Panc1 (cell line): ENCODE measurements around the gene P2RX2. TPM values are rescaled to one million over a fixed set of nuclear protein-coding genes. Genes with fewer than 3 reads are reported as not detected.

Experiments
- ATAC-seq: fragments of 200-7000 bp; cut with Tn5 transposase; 2 replicates; pipeline ENCODE4 v1.9.1; 2020; ENCODE audit warnings: mild to moderate bottlenecking, moderate library complexity
- BruUV-seq: library from RNA; stranded (reverse); fragments of 400-500 nt; replicated peaks from 2 replicates; lab custom pipeline; 2021; lab: Mats Ljungman, UMichigan
- CTCF ChIA-PET: fragments of 300-600 bp; sonication (Branson Sonifier 250); formaldehyde crosslinking; loops from one replicate; lab custom pipeline; 2022; ENCODE audit warnings: antibody characterized with exemption; lab: Charles Lee
- POLR2A ChIA-PET: fragments of 300-600 bp; sonication (Branson Sonifier 250); formaldehyde crosslinking; loops from one replicate; lab custom pipeline; 2022; ENCODE audit warnings: antibody characterized with exemption; lab: Charles Lee
- DNase-seq: peaks from one replicate; pipeline ENCODE4 v3.0.0-alpha.2; 2010; ENCODE audit warnings: low read depth, low spot score
- H3K27ac ChIP-seq: 2 replicates; pipeline ENCODE4 v1.5.1; 2011; ENCODE audit warnings: mild to moderate bottlenecking, low read length, inconsistent platforms
- H3K27me3 ChIP-seq: fragments of 200-500 bp; sonication (Bioruptor generic); 2 replicates; pipeline ENCODE4 v1.6.0; 2014; ENCODE audit warnings: low read length, inconsistent platforms; ENCODE audit not compliant: control insufficient read depth, insufficient read depth
- H3K36me3 ChIP-seq: fragments of 200-500 bp; sonication (Bioruptor generic); 2 replicates; pipeline ENCODE4 v1.5.1; 2014; ENCODE audit warnings: inconsistent platforms, mild to moderate bottlenecking, low read length, moderate library complexity; ENCODE audit not compliant: control insufficient read depth, insufficient read depth
- H3K4me1 ChIP-seq: 2 replicates; pipeline ENCODE4 v1.5.1; 2011; ENCODE audit warnings: inconsistent platforms, mild to moderate bottlenecking, low read length, moderate library complexity; ENCODE audit not compliant: control insufficient read depth, insufficient read depth
- H3K4me3 ChIP-seq, 2 experiments: 2 replicates each; pipeline ENCODE4 v1.5.1; 2011 to 2012; ENCODE audit warnings: low read depth in 2 of 2, low read length in 2 of 2, mild to moderate bottlenecking in 2 of 2, inconsistent platforms in 1 of 2, moderate library complexity in 1 of 2
- H3K9me3 ChIP-seq: fragments of 200-500 bp; sonication (Bioruptor generic); 2 replicates; pipeline ENCODE4 v1.5.1; 2014; ENCODE audit warnings: low read depth, mild to moderate bottlenecking, inconsistent platforms, low read length, moderate library complexity; ENCODE audit not compliant: control insufficient read depth, insufficient read depth
- POLR2AphosphoS5 ChIP-seq: IDR thresholded peaks from 2 replicates; pipeline ENCODE4 v1.6.1; 2012; ENCODE audit warnings: mild to moderate bottlenecking, low read depth, low read length, moderate library complexity
- SIN3A ChIP-seq: IDR thresholded peaks from 2 replicates; pipeline ENCODE4 v1.6.1; 2012; ENCODE audit warnings: low read depth, mild to moderate bottlenecking, low read length, moderate library complexity, borderline replicate concordance; ENCODE audit not compliant: insufficient read depth
- TCF7L2 ChIP-seq: IDR thresholded peaks from 2 replicates; pipeline ENCODE4 v1.6.1; 2011; ENCODE audit warnings: mild to moderate bottlenecking, low read depth, low read length, inconsistent platforms
- in situ Hi-C: cut with HindIII; loops from 2 replicates; pipeline ENCODE4 v1.10.0; 2016; ENCODE audit warnings: low sequenced_read_pairs, low pct_unique_long_range_greater_than_20kb
- intact Hi-C: fragments of 100-400 bp; cut with micrococcal nuclease; formaldehyde crosslinking; loops from one replicate; pipeline ENCODE4 v1.10.0; 2022; ENCODE audit not compliant: unreplicated experiment
- total RNA-seq: library from RNA; stranded (reverse); gene quantifications from one replicate; pipeline ENCODE4 v1.2.1, GENCODE V29; 2021; ENCODE audit not compliant: unreplicated experiment
- TF ChIP-seq, protein P1 (sequence below): fragments of 450-650 bp; IDR thresholded peaks from 2 replicates; pipeline ENCODE4 v1.5.1; 2017; ENCODE audit warnings: mild to moderate bottlenecking
- TF ChIP-seq, protein P2 (sequence below), 2 experiments: IDR thresholded peaks; 2 replicates each; pipeline ENCODE4 v1.6.1; 2011 to 2012; ENCODE audit warnings: low read depth in 2 of 2, control low read depth in 1 of 2, low read length in 1 of 2, mild to moderate bottlenecking in 1 of 2, moderate library complexity in 1 of 2; ENCODE audit not compliant: insufficient read depth in 1 of 2

The P2RX2 gene
- total RNA-seq, 1 experiment from 2014 or later, result 1.2 TPM

DNA sequence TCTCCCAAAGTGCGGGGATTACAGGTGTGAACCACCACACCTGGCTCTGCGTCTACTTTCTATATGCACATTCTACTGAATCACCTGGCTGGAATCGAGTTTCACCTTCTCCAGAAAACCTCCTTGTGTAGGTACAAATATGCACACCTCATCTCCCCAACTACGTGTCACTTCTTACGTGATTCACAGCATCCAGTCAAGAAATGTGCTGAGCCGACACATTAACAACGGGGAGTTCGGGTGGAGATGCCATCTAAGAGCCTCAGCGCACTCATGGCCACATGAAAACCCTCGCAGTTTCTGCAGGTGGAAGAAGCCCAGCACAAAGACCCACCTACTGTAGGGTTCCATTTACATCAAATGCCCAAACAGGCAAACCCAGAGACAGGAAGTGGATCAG lies 29.3 kb downstream of the P2RX2 start:
- intact Hi-C loops, result no loop called here
- POLR2A ChIA-PET, result no interaction called here
- Histone ChIP-seq H3K4me3 (no peak overlapping the region), H3K27me3 (no peaks in the 10 kb centered on the region), H3K4me1 (no peaks in the 10 kb centered on the region), H3K36me3 (peaks cover 3% of the 10 kb centered on the region; the same call in 1 of the 2 replicates), H3K27ac (no peak overlapping the region), H3K9me3 (no peaks in the 10 kb centered on the region)
- DNase-seq, result no peak
- CTCF ChIA-PET, result interaction anchor here (0.5 kb wide), 1 partner anchor 49 kb away, joined by 3 read pairs; no protein-coding TSS in a partner anchor
- no TSS peak for BruUV-seq
- in situ Hi-C loops, result no loop called here
- no peak for ATAC-seq
- no peak for TF ChIP-seq POLR2AphosphoS5

DNA sequence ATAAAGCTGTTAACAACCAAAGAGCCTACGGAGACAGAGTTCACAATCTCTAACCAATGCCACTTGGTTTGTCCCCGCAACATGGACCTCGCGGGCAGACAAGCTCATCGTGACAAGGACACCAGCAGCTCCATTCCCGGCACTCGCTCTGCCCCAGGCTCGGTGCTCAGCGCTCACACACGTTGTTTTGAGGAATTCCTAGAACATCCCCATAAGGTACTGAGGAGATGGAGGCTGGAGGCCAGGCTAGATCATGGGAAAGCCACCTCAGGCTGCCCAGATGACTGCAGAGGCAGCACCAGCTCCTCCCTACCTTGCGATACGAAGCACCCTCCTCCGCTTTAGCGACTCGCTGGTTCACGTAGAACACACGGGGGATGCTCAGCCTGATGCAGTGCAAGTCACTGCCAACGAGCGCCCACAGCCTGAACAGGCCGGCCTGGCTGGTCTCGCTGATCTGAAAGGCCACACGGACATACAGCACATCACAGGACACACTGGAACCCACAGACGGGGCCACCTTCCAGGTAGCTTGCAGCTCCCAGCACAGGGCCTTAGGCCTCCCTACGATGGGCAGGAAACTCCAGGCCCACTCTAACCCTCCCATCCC lies 30.1 kb downstream of the P2RX2 start:
- H3K4me1 ChIP-seq, result no peaks in the 10 kb centered on the region
- CTCF ChIA-PET, result no interaction called here
- in situ Hi-C loops (no loop called here), intact Hi-C loops (no loop called here)
- no peak overlapping the region for H3K4me3 ChIP-seq
- BruUV-seq, result no TSS peak
- no peak overlapping the region for H3K27ac ChIP-seq
- no peaks in the 10 kb centered on the region for H3K27me3 ChIP-seq
- POLR2A ChIA-PET, result no interaction called here
- peak; percentile 42; the same call in 1 of the 2 replicates for ATAC-seq
- H3K36me3 ChIP-seq, result peaks cover 5% of the 10 kb centered on the region
- TF ChIP-seq, protein P1, sequence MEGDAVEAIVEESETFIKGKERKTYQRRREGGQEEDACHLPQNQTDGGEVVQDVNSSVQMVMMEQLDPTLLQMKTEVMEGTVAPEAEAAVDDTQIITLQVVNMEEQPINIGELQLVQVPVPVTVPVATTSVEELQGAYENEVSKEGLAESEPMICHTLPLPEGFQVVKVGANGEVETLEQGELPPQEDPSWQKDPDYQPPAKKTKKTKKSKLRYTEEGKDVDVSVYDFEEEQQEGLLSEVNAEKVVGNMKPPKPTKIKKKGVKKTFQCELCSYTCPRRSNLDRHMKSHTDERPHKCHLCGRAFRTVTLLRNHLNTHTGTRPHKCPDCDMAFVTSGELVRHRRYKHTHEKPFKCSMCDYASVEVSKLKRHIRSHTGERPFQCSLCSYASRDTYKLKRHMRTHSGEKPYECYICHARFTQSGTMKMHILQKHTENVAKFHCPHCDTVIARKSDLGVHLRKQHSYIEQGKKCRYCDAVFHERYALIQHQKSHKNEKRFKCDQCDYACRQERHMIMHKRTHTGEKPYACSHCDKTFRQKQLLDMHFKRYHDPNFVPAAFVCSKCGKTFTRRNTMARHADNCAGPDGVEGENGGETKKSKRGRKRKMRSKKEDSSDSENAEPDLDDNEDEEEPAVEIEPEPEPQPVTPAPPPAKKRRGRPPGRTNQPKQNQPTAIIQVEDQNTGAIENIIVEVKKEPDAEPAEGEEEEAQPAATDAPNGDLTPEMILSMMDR, result no peak
- TF ChIP-seq SIN3A (no peak), TCF7L2 (no peak), POLR2AphosphoS5 (no peak)
- TF ChIP-seq, protein P2, sequence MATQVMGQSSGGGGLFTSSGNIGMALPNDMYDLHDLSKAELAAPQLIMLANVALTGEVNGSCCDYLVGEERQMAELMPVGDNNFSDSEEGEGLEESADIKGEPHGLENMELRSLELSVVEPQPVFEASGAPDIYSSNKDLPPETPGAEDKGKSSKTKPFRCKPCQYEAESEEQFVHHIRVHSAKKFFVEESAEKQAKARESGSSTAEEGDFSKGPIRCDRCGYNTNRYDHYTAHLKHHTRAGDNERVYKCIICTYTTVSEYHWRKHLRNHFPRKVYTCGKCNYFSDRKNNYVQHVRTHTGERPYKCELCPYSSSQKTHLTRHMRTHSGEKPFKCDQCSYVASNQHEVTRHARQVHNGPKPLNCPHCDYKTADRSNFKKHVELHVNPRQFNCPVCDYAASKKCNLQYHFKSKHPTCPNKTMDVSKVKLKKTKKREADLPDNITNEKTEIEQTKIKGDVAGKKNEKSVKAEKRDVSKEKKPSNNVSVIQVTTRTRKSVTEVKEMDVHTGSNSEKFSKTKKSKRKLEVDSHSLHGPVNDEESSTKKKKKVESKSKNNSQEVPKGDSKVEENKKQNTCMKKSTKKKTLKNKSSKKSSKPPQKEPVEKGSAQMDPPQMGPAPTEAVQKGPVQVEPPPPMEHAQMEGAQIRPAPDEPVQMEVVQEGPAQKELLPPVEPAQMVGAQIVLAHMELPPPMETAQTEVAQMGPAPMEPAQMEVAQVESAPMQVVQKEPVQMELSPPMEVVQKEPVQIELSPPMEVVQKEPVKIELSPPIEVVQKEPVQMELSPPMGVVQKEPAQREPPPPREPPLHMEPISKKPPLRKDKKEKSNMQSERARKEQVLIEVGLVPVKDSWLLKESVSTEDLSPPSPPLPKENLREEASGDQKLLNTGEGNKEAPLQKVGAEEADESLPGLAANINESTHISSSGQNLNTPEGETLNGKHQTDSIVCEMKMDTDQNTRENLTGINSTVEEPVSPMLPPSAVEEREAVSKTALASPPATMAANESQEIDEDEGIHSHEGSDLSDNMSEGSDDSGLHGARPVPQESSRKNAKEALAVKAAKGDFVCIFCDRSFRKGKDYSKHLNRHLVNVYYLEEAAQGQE (IDR thresholded peaks at IDR 0.05; ENCODE audit: insufficient read depth in 1 of 2, low read depth in 2 of 2, low read length in 1 of 2), result no peak
- no peak for DNase-seq
- no peaks in the 10 kb centered on the region for H3K9me3 ChIP-seq

DNA sequence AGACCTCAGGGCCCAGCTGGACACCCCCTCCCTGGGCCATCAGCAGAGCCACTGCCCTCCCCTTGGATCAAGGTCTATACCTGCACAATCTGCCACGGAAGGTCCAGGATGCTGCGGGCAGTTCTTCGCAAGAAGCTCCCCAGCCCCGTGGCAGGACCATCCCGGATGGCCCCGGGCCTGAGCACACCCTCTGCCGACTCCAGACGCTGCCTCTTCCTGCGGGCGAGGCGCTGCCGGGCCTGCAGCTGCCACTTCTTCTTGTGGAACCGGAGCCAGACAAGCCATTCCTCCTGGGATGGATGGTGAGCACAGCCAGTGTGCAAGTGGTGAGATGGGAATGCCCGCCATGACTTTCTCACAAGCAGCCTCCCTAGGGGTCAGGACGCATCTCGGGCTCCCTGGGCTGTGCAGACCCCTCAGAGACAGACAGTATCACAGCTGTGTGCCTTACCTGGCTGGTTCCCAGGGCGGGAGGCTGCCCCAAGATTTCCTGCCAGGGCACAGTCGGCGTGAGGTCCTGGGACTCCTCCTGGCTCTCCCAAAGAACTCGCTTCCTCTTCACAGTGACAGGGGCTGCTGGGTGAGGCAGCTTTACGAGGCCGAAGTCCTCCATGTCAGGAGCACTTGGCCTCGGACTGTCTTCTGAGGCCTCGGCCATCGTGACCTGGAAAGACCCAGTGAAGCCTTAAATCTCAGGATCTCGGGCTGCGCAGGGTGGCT lies 30.8 kb downstream of the P2RX2 start:
- no TSS peak for BruUV-seq
- Histone ChIP-seq H3K4me3 (no peak overlapping the region), H3K9me3 (no peaks in the 10 kb centered on the region), H3K27ac (no peak overlapping the region), H3K27me3 (no peaks in the 10 kb centered on the region), H3K36me3 (peaks cover 7% of the 10 kb centered on the region), H3K4me1 (no peaks in the 10 kb centered on the region)
- in situ Hi-C loops (no loop called here), intact Hi-C loops (no loop called here)
- no peak for DNase-seq
- TF ChIP-seq SIN3A, result no peak
- TF ChIP-seq, protein P2 (IDR thresholded peaks at IDR 0.05; ENCODE audit: insufficient read depth in 1 of 2, low read depth in 2 of 2, low read length in 1 of 2), result no peak
- TF ChIP-seq TCF7L2, result no peak
- TF ChIP-seq, protein P1, result no peak
- no peak for TF ChIP-seq POLR2AphosphoS5
- CTCF ChIA-PET, result no interaction called here
- peak; percentile 29; the same call in 1 of the 2 replicates for ATAC-seq
- POLR2A ChIA-PET, result no interaction called here
